HG02884 (cell line): Measurements from ENCODE around the gene UGT2B10.

ENCODE experiments used
- ATAC-seq: cut with Tn5 transposase; IDR thresholded peaks from one replicate; pipeline ENCODE4 v1.9.1; 2021; ENCODE audit warnings: mild to moderate bottlenecking, moderate library complexity; ENCODE audit not compliant: unreplicated experiment

Gene UGT2B10

GRCh38 chr4:68869274-68869773 lies 53.5 kb downstream of the UGT2B10 start:
- ATAC-seq, result no peak

DNA sequence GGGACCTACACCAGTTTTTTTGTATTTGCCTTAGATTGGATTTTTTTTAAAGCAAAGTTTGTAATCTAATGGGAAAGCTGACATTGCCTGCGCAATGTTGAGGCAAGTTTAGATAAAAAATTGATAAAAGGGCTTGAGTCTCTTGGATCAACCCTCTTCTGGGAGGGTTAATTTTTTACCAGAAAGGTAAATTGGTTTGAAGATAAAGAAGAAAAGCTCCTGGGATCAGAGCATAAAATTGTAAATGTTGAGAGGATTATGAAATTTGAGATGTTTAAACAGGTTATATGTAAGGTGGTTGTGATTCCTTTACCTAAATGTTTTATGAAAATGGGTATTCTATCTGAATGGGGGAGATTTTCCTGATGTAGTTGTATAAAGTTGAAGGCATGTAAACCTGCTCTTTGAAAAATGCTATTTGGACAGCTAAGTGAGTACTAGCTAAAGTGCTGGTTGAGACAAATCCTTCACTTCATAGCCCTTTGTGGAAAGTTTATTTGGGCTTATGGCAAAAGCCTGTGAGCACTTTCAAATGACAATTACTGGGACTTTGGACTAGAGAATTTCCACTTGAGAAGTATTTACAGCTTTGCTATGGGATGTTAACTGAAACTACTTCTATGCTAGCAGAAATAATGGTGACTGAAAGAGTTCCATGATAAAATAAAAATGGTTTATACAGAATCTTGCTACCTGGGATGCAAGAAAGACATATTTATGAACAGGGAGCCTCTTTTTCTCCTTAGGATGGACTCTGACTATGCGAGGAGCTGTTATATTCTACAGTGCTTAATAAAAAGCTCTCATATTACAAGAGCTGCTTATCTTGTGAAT lies 56.2 kb downstream of the UGT2B10 start:
- no peak for ATAC-seq

GRCh38 chr4:68872643-68873502 lies 57.1 kb downstream of the UGT2B10 start:
- ATAC-seq, result no peak

DNA sequence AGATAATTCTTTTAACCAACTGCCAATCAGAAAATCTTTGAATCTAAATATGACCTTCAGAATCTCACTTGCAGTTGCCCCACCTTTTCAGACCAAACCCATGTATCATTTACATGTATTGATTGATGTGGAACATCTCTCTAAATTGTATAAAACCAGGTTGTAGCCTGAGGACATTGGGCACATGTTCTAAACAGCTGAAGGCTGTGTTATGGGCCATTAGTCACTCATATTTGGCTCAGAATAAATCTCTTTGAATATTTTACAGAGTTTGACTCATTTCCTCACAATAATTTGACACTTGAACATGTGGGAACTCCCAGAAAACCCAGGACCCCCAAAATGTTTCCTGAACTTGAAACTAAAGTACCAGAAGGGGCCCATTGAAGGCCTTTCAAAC lies 58.7 kb downstream of the UGT2B10 start:
- no peak for ATAC-seq

- ATAC-seq, result no peak
These were observed 61.8 kb downstream of the UGT2B10 start for GRCh38 chr4:68877555-68877954.

- ATAC-seq, result no peak
These were observed 62.3 kb downstream of the UGT2B10 start for GRCh38 chr4:68878048-68878447.
